ENCODE measurements around the gene DLGAP1. TPM values are rescaled to one million over a fixed set of nuclear protein-coding genes. Genes with fewer than 3 reads are reported as not detected.

DLGAP1 gene
- total RNA-seq, 2 experiments from 2014 or later, result 0.31 to 0.36 TPM

DNA sequence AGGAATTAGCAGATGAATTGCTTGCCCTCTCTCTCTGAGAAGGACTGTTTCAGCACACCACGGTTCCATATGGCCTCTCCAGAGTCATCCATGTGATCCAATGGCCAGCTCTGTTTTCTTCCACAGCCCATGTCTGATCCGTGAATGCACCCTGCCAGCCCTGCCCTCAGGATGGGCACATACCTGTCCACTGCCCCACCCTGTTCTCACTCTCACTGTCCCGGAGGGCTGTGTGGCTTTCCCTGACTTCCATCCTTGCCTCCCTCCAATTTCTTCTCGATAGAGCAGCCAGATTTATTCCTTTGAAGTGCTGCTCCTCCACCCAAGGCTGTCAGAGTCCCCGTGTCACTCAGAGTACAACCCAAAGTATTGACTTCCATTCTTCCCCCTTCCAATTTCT lies 662.0 kb downstream of the DLGAP1 start:
- DNase-seq (no peak), ATAC-seq (ENCODE audit: poor library complexity) (no peak)
- Histone ChIP-seq H3K9me3 (ENCODE audit: control insufficient read depth in 1 of 2, insufficient read depth in 1 of 2, low read length in 2 of 2) (no peaks in the 10 kb centered on the region), H3K27me3 (ENCODE audit: control insufficient read depth in 1 of 2, insufficient read depth in 2 of 2, low read length in 2 of 2) (no peaks in the 10 kb centered on the region), H3K27ac (ENCODE audit: low read depth in 1 of 2, low read length in 2 of 2) (no peak overlapping the region), H3K4me3 (ENCODE audit: low read length) (no peak overlapping the region), H3K36me3 (ENCODE audit: insufficient read depth, low read length) (no peaks in the 10 kb centered on the region), H3K4me1 (ENCODE audit: insufficient read depth, low read length) (no peaks in the 10 kb centered on the region)
- intact Hi-C loops (cut with DNase I, micrococcal nuclease), result no loop called here
- Mint-ChIP-seq H3K4me3 (no peak overlapping the region), H3K36me3 (ENCODE audit: low read depth) (no peaks in the 10 kb centered on the region), H3K9me3 (no peaks in the 10 kb centered on the region), H3K27ac (no peak overlapping the region), H3K27me3 (peaks cover 16% of the 10 kb centered on the region), H3K4me1 (ENCODE audit: low read depth) (no peaks in the 10 kb centered on the region)
- POLR2A ChIA-PET, result no interaction called here
- CTCF ChIA-PET, result interaction anchor here (1.5 kb wide), 1 partner anchor 10 kb away, joined by 3 read pairs; no protein-coding TSS in a partner anchor
- TF ChIP-seq, protein P1, sequence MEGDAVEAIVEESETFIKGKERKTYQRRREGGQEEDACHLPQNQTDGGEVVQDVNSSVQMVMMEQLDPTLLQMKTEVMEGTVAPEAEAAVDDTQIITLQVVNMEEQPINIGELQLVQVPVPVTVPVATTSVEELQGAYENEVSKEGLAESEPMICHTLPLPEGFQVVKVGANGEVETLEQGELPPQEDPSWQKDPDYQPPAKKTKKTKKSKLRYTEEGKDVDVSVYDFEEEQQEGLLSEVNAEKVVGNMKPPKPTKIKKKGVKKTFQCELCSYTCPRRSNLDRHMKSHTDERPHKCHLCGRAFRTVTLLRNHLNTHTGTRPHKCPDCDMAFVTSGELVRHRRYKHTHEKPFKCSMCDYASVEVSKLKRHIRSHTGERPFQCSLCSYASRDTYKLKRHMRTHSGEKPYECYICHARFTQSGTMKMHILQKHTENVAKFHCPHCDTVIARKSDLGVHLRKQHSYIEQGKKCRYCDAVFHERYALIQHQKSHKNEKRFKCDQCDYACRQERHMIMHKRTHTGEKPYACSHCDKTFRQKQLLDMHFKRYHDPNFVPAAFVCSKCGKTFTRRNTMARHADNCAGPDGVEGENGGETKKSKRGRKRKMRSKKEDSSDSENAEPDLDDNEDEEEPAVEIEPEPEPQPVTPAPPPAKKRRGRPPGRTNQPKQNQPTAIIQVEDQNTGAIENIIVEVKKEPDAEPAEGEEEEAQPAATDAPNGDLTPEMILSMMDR (IDR thresholded peaks at IDR 0.05), result no peak

- POLR2A ChIA-PET, result no interaction called here
- Mint-ChIP-seq H3K9me3 (no peaks in the 10 kb centered on the region), H3K36me3 (ENCODE audit: low read depth) (no peaks in the 10 kb centered on the region), H3K27ac (no peak overlapping the region), H3K27me3 (peaks cover 16% of the 10 kb centered on the region), H3K4me3 (no peak overlapping the region), H3K4me1 (ENCODE audit: low read depth) (no peaks in the 10 kb centered on the region)
- Histone ChIP-seq H3K27me3 (ENCODE audit: control insufficient read depth in 1 of 2, insufficient read depth in 2 of 2, low read length in 2 of 2) (no peaks in the 10 kb centered on the region), H3K4me1 (ENCODE audit: insufficient read depth, low read length) (no peaks in the 10 kb centered on the region), H3K27ac (ENCODE audit: low read depth in 1 of 2, low read length in 2 of 2) (no peak overlapping the region), H3K4me3 (ENCODE audit: low read length) (no peak overlapping the region), H3K36me3 (ENCODE audit: insufficient read depth, low read length) (no peaks in the 10 kb centered on the region), H3K9me3 (ENCODE audit: control insufficient read depth in 1 of 2, insufficient read depth in 1 of 2, low read length in 2 of 2) (no peaks in the 10 kb centered on the region)
- ATAC-seq (ENCODE audit: poor library complexity), result no peak
- intact Hi-C loops (cut with DNase I, micrococcal nuclease), result no loop called here
- TF ChIP-seq, protein P1 (IDR thresholded peaks at IDR 0.05), result no peak
- CTCF ChIA-PET, result interaction anchor here (1.5 kb wide), 1 partner anchor 10 kb away, joined by 3 read pairs; no protein-coding TSS in a partner anchor
- DNase-seq, result no peak
These were observed 662.4 kb downstream of the DLGAP1 start for GRCh38 chr18:3792711-3793110.

DNA sequence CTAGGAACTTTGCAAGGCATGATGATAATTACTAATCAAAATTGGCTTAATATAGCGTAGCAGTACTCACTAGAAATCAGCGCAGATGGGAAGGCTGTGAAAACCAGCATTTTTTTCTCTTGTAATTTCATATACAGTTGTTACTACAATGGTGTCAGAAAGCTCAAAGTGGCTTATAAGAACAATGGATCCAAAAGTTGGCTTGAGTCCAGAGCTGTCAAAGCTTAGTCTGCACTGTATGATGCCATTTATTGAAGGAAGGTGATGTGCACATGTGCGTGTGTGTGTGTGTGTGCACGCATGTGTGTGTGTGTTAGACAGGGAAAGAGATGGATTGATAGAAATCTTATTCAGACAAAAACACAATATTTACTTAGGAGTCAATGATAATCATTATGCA lies 663.9 kb downstream of the DLGAP1 start:
- no peak overlapping the region for H3K4me3 Mint-ChIP-seq
- H3K9me3 Mint-ChIP-seq, result no peaks in the 10 kb centered on the region
- no peak overlapping the region for H3K4me3 ChIP-seq (ENCODE audit: low read length)
- no peaks in the 10 kb centered on the region for H3K9me3 ChIP-seq (ENCODE audit: control insufficient read depth in 1 of 2, insufficient read depth in 1 of 2, low read length in 2 of 2)
- CTCF ChIA-PET, result no interaction called here
- intact Hi-C loops (cut with DNase I, micrococcal nuclease), result no loop called here
- no peak for ATAC-seq (ENCODE audit: poor library complexity)
- H3K27me3 ChIP-seq (ENCODE audit: control insufficient read depth in 1 of 2, insufficient read depth in 2 of 2, low read length in 2 of 2), result no peaks in the 10 kb centered on the region
- no peaks in the 10 kb centered on the region for H3K36me3 ChIP-seq (ENCODE audit: insufficient read depth, low read length)
- no peak overlapping the region for H3K27ac Mint-ChIP-seq
- no peaks in the 10 kb centered on the region for H3K36me3 Mint-ChIP-seq (ENCODE audit: low read depth)
- H3K27ac ChIP-seq (ENCODE audit: low read depth in 1 of 2, low read length in 2 of 2), result no peak overlapping the region
- H3K4me1 Mint-ChIP-seq (ENCODE audit: low read depth), result no peaks in the 10 kb centered on the region
- TF ChIP-seq, protein P1 (IDR thresholded peaks at IDR 0.05), result no peak
- no peaks in the 10 kb centered on the region for H3K4me1 ChIP-seq (ENCODE audit: insufficient read depth, low read length)
- no peak for DNase-seq
- POLR2A ChIA-PET, result no interaction called here
- H3K27me3 Mint-ChIP-seq, result peaks cover 20% of the 10 kb centered on the region

Measured in CD4-positive, alpha-beta T cell (primary cell).